HepG2 (cell line): ENCODE measurements around the gene COPE.

Experiments used
- GLI4 ChIP-seq: sonication (generic); formaldehyde crosslinking; IDR thresholded peaks from 2 replicates; pipeline ENCODE4 v1.5.1; 2020; ENCODE audit warnings: missing genetic modification reagents, mild to moderate bottlenecking, moderate library complexity, borderline replicate concordance
- SRF ChIP-seq: IDR thresholded peaks from 2 replicates; pipeline ENCODE4 v1.6.1; 2011; ENCODE audit warnings: mild to moderate bottlenecking, low read depth, low read length, moderate library complexity
- SRSF1 ChIP-seq: fragments of 200-400 bp; formaldehyde crosslinking; optimal IDR thresholded peaks from 2 replicates; pipeline ENCODE3; 2017; ENCODE audit warnings: mild to moderate bottlenecking, low read depth, low read length, moderate library complexity
- TBX3 ChIP-seq: fragments of 450-650 bp; IDR thresholded peaks from 2 replicates; pipeline ENCODE4 v1.6.1; 2017; ENCODE audit warnings: antibody characterized with exemption, mild to moderate bottlenecking, inconsistent platforms, borderline replicate concordance
- XRCC5 ChIP-seq: fragments of 200-400 bp; formaldehyde crosslinking; optimal IDR thresholded peaks from 2 replicates; pipeline ENCODE3; 2017; ENCODE audit warnings: mild to moderate bottlenecking, low read length
- ZNF253 ChIP-seq: sonication (generic); formaldehyde crosslinking; IDR thresholded peaks from 2 replicates; pipeline ENCODE4 v1.8.0; 2022; ENCODE audit warnings: mild to moderate bottlenecking, missing genetic modification reagents, borderline replicate concordance
- ZNF33A ChIP-seq: sonication (generic); formaldehyde crosslinking; IDR thresholded peaks from 2 replicates; pipeline ENCODE4 v1.5.1; 2020; ENCODE audit warnings: missing genetic modification reagents, mild to moderate bottlenecking, moderate library complexity, borderline replicate concordance
- TF ChIP-seq, protein P1 (sequence below): sonication (generic); formaldehyde crosslinking; IDR thresholded peaks from 2 replicates; pipeline ENCODE4 v1.5.0; 2020; ENCODE audit warnings: mild to moderate bottlenecking, missing genetic modification reagents, moderate library complexity

- TF ChIP-seq XRCC5 (no peak), TBX3 (no peak), GLI4 (CRISPR knock-in tag) (no peak), ZNF253 (CRISPR knock-in tag) (no peak), SRSF1 (no peak), ZNF33A (CRISPR knock-in tag) (no peak), SRF (no peak)
- TF ChIP-seq, protein P1, sequence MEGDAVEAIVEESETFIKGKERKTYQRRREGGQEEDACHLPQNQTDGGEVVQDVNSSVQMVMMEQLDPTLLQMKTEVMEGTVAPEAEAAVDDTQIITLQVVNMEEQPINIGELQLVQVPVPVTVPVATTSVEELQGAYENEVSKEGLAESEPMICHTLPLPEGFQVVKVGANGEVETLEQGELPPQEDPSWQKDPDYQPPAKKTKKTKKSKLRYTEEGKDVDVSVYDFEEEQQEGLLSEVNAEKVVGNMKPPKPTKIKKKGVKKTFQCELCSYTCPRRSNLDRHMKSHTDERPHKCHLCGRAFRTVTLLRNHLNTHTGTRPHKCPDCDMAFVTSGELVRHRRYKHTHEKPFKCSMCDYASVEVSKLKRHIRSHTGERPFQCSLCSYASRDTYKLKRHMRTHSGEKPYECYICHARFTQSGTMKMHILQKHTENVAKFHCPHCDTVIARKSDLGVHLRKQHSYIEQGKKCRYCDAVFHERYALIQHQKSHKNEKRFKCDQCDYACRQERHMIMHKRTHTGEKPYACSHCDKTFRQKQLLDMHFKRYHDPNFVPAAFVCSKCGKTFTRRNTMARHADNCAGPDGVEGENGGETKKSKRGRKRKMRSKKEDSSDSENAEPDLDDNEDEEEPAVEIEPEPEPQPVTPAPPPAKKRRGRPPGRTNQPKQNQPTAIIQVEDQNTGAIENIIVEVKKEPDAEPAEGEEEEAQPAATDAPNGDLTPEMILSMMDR (CRISPR knock-in tag) = no peak
These were observed 17.7 kb downstream of the COPE start for GRCh38 chr19:18901491-18901890.
